Measurements from ENCODE around the gene CDKAL1.

DNA sequence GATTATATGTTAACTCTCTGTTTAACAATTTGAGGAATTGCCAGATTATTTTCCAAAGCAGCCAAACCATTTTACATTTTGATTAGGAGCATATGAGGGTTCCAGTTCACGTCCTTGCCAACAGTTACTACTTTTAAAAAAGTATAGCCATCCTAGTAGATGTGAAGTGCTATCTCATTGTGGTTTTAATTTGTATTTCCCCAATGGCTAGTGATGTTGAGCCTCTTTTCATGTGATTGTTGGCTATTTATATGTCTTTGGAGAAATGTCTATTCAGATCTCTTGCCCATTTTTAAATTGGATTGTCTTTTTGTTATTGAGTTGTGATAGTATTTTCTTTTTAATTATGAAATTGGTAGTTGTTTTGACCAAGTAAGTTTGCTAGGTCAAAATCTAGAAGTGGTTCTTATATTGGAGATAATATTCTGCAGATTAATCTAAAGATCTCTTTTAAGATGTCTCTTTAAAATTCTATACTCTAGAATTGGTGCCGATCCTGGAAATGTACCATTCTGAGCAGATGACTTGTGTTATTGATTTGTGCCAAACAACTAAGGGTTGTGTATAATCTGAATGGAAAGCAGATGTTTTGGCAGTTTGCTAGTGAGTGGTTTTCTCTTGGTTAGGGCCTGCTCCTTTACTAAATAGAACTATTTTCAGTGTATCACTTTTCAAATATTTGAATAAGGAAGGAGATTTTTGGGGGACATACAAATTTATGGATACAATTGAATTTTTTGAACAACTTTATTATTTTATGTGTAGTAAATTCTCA is 99.5 kb downstream of the CDKAL1 start:
- TF ChIP-seq YY1 (IDR thresholded peaks at IDR 0.05; ENCODE audit: insufficient read depth, insufficient read length), result no peak
- TF ChIP-seq ZNF274 (IDR thresholded peaks at IDR 0.05; ENCODE audit: low read depth, low read length), result no peak
